Measurements from ENCODE around the gene APOB. TPM values are rescaled to one million over a fixed set of nuclear protein-coding genes. Genes with fewer than 3 reads are reported as not detected.

Gene APOB
- total RNA-seq, 3 donors from 2014 or later (not counting 1 experiment from before 2014, with no cell fraction given): not detected

- Mint-ChIP-seq H3K36me3 (no peaks in the 10 kb centered on the region), H3K9me3 (no peaks in the 10 kb centered on the region), H3K4me3 (no peak overlapping the region), H3K27me3 (ENCODE audit: low read depth in 2 of 2) (no peaks in the 10 kb centered on the region), H3K27ac (no peak overlapping the region), H3K4me1 (no peaks in the 10 kb centered on the region)
- ATAC-seq (no peak), DNase-seq (no peak)
- Histone ChIP-seq H3K4me1 (ENCODE audit: control insufficient read depth, insufficient read depth, low read length) (no peaks in the 10 kb centered on the region), H3K36me3 (ENCODE audit: control insufficient read depth, insufficient read depth, low read length) (no peaks in the 10 kb centered on the region), H3K9me3 (ENCODE audit: control insufficient read depth, insufficient read depth, low read length) (no peaks in the 10 kb centered on the region), H3K4me3 (ENCODE audit: low read length) (no peak overlapping the region), H3K27ac (ENCODE audit: low read length) (no peak overlapping the region), H3K27me3 (ENCODE audit: control insufficient read depth, insufficient read depth, low read length) (no peaks in the 10 kb centered on the region)
- TF ChIP-seq, protein P1, sequence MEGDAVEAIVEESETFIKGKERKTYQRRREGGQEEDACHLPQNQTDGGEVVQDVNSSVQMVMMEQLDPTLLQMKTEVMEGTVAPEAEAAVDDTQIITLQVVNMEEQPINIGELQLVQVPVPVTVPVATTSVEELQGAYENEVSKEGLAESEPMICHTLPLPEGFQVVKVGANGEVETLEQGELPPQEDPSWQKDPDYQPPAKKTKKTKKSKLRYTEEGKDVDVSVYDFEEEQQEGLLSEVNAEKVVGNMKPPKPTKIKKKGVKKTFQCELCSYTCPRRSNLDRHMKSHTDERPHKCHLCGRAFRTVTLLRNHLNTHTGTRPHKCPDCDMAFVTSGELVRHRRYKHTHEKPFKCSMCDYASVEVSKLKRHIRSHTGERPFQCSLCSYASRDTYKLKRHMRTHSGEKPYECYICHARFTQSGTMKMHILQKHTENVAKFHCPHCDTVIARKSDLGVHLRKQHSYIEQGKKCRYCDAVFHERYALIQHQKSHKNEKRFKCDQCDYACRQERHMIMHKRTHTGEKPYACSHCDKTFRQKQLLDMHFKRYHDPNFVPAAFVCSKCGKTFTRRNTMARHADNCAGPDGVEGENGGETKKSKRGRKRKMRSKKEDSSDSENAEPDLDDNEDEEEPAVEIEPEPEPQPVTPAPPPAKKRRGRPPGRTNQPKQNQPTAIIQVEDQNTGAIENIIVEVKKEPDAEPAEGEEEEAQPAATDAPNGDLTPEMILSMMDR (IDR thresholded peaks at IDR 0.05): no peak
- intact Hi-C loops (cut with micrococcal nuclease): no loop called here
- whole genome bisulfite sequencing (ENCODE audit: insufficient coverage): 81% methylated on average over 8 of the region's 8 CpGs
Measured at GRCh38 chr2:20992201-20992711, 51.6 kb downstream of the APOB start.

GRCh38 chr2:20990442-20991430, 53.1 kb downstream of the APOB start:
- intact Hi-C loops (cut with micrococcal nuclease): no loop called here
- H3K4me1 ChIP-seq (ENCODE audit: control insufficient read depth, insufficient read depth, low read length): no peaks in the 10 kb centered on the region
- no peaks in the 10 kb centered on the region for H3K27me3 Mint-ChIP-seq (ENCODE audit: low read depth in 2 of 2)
- no peaks in the 10 kb centered on the region for H3K36me3 ChIP-seq (ENCODE audit: control insufficient read depth, insufficient read depth, low read length)
- H3K27me3 ChIP-seq (ENCODE audit: control insufficient read depth, insufficient read depth, low read length): no peaks in the 10 kb centered on the region
- no peaks in the 10 kb centered on the region for H3K36me3 Mint-ChIP-seq
- TF ChIP-seq, protein P1 (IDR thresholded peaks at IDR 0.05): no peak
- ATAC-seq: no peak
- no peak overlapping the region for H3K4me3 Mint-ChIP-seq
- H3K4me3 ChIP-seq (ENCODE audit: low read length): no peak overlapping the region
- H3K27ac ChIP-seq (ENCODE audit: low read length): no peak overlapping the region
- no peaks in the 10 kb centered on the region for H3K9me3 Mint-ChIP-seq
- H3K27ac Mint-ChIP-seq: no peak overlapping the region
- no peaks in the 10 kb centered on the region for H3K4me1 Mint-ChIP-seq
- no peak for DNase-seq
- 82% methylated on average over 19 of the region's 20 CpGs for WGBS (ENCODE audit: insufficient coverage)
- H3K9me3 ChIP-seq (ENCODE audit: control insufficient read depth, insufficient read depth, low read length): no peaks in the 10 kb centered on the region

GRCh38 chr2:20989404-20989803, 54.5 kb downstream of the APOB start:
- Histone ChIP-seq H3K4me3 (ENCODE audit: low read length) (no peak overlapping the region), H3K27me3 (ENCODE audit: control insufficient read depth, insufficient read depth, low read length) (no peaks in the 10 kb centered on the region), H3K27ac (ENCODE audit: low read length) (no peak overlapping the region), H3K4me1 (ENCODE audit: control insufficient read depth, insufficient read depth, low read length) (no peaks in the 10 kb centered on the region), H3K9me3 (ENCODE audit: control insufficient read depth, insufficient read depth, low read length) (no peaks in the 10 kb centered on the region), H3K36me3 (ENCODE audit: control insufficient read depth, insufficient read depth, low read length) (no peaks in the 10 kb centered on the region)
- DNase-seq: no peak
- Mint-ChIP-seq H3K27ac (no peak overlapping the region), H3K4me1 (no peaks in the 10 kb centered on the region), H3K36me3 (no peaks in the 10 kb centered on the region), H3K4me3 (no peak overlapping the region), H3K9me3 (no peaks in the 10 kb centered on the region), H3K27me3 (ENCODE audit: low read depth in 2 of 2) (no peaks in the 10 kb centered on the region)
- ATAC-seq: no peak
- 100% methylated on average over 1 of the region's 1 CpG for WGBS (ENCODE audit: insufficient coverage)
- TF ChIP-seq, protein P1 (IDR thresholded peaks at IDR 0.05): no peak
- intact Hi-C loops (cut with micrococcal nuclease): no loop called here
